BE2C (cell line): ENCODE results near the gene ADH1A.

ENCODE experiments used
- DNase-seq: peaks from one replicate; pipeline ENCODE4 v3.0.0-alpha.2; 2020
- H3K27me3 ChIP-seq: fragments of 250-450 bp; sonication (Bioruptor Pico); 2 replicates; pipeline ENCODE4 v1.5.1; 2020; ENCODE audit warnings: mild to moderate bottlenecking
- H3K36me3 ChIP-seq: fragments of 250-450 bp; sonication (Bioruptor Pico); 2 replicates; pipeline ENCODE4 v1.5.1; 2020; ENCODE audit warnings: mild to moderate bottlenecking
- H3K4me1 ChIP-seq: fragments of 250-450 bp; sonication (Bioruptor Pico); 2 replicates; pipeline ENCODE4 v1.5.1; 2020
- H3K4me3 ChIP-seq: 2 replicates; pipeline ENCODE4 v1.5.1; 2011; ENCODE audit warnings: low read depth, low read length
- H3K9me3 ChIP-seq: fragments of 250-450 bp; sonication (Bioruptor Pico); 2 replicates; pipeline ENCODE4 v1.5.1; 2020
- CTCF ChIP-seq: IDR thresholded peaks from 2 replicates; pipeline ENCODE4 v1.5.1; 2012; ENCODE audit warnings: mild to moderate bottlenecking, low read depth, low read length

ADH1A gene

GRCh38 chr4:99275050-99275449 lies 15.7 kb downstream of the ADH1A start:
- H3K27me3 ChIP-seq = no peaks in the 10 kb centered on the region
- no peaks in the 10 kb centered on the region for H3K36me3 ChIP-seq
- no peaks in the 10 kb centered on the region for H3K4me1 ChIP-seq
- no peaks in the 10 kb centered on the region for H3K9me3 ChIP-seq
- no peak for DNase-seq
- no peak overlapping the region for H3K4me3 ChIP-seq
- TF ChIP-seq CTCF = no peak

- H3K4me1 ChIP-seq = no peaks in the 10 kb centered on the region
- no peak for TF ChIP-seq CTCF
- H3K27me3 ChIP-seq = no peaks in the 10 kb centered on the region
- no peak for DNase-seq
- no peak overlapping the region for H3K4me3 ChIP-seq
- H3K36me3 ChIP-seq = no peaks in the 10 kb centered on the region
- no peaks in the 10 kb centered on the region for H3K9me3 ChIP-seq
Measured at GRCh38 chr4:99273704-99274103, 17.1 kb downstream of the ADH1A start.

- Histone ChIP-seq H3K4me1 (no peaks in the 10 kb centered on the region), H3K27me3 (no peaks in the 10 kb centered on the region), H3K9me3 (no peaks in the 10 kb centered on the region), H3K36me3 (no peaks in the 10 kb centered on the region), H3K4me3 (no peak overlapping the region)
- DNase-seq = no peak
- TF ChIP-seq CTCF = no peak
Measured at GRCh38 chr4:99264927-99265326, 25.9 kb downstream of the ADH1A start.

- no peaks in the 10 kb centered on the region for H3K9me3 ChIP-seq
- H3K4me3 ChIP-seq = no peak overlapping the region
- no peak for TF ChIP-seq CTCF
- H3K36me3 ChIP-seq = no peaks in the 10 kb centered on the region
- DNase-seq = no peak
- H3K4me1 ChIP-seq = no peaks in the 10 kb centered on the region
- no peaks in the 10 kb centered on the region for H3K27me3 ChIP-seq
Measured at GRCh38 chr4:99252746-99253145, 38.0 kb downstream of the ADH1A start.

- Histone ChIP-seq H3K9me3 (no peaks in the 10 kb centered on the region), H3K36me3 (no peaks in the 10 kb centered on the region), H3K27me3 (no peaks in the 10 kb centered on the region), H3K4me1 (no peaks in the 10 kb centered on the region), H3K4me3 (no peak overlapping the region)
- DNase-seq = no peak
- TF ChIP-seq CTCF = no peak
Measured at GRCh38 chr4:99248714-99249113, 42.1 kb downstream of the ADH1A start.

- TF ChIP-seq CTCF = no peak
- no peaks in the 10 kb centered on the region; the same call in 1 of the 2 replicates for H3K9me3 ChIP-seq
- no peak for DNase-seq
Measured at GRCh38 chr4:99235955-99236354, 54.8 kb downstream of the ADH1A start.

More at GRCh38 chr4:99235955-99236354, 54.8 kb downstream of the ADH1A start:
- H3K36me3 ChIP-seq = no peaks in the 10 kb centered on the region
- no peak overlapping the region for H3K4me3 ChIP-seq
- H3K4me1 ChIP-seq = no peaks in the 10 kb centered on the region
- no peaks in the 10 kb centered on the region for H3K27me3 ChIP-seq
